DOHH2 (cell line): ENCODE measurements around the gene IRF9.

Experiments
- CTCF ChIP-seq: fragments of 200-600 bp; sonication (generic); IDR thresholded peaks from one replicate; pipeline ENCODE4 v1.5.1; 2014; ENCODE audit warnings: antibody characterized with exemption, mild to moderate bottlenecking, low read depth, low read length; ENCODE audit not compliant: poor library complexity, severe bottlenecking
- EZH2phosphoT487 ChIP-seq: fragments of 200-600 bp; sonication (generic); IDR thresholded peaks from 2 replicates; pipeline ENCODE4 v1.6.1; 2017; ENCODE audit warnings: borderline replicate concordance, mild to moderate bottlenecking, antibody characterized with exemption, low read length, moderate library complexity, mixed read lengths

- no peak for TF ChIP-seq CTCF
- TF ChIP-seq EZH2phosphoT487, result no peak
These were observed 37.3 kb upstream of the IRF9 start for GRCh38 chr14:24123424-24124417.
